ENCODE results near the gene CPAMD8. TPM values are rescaled to one million over a fixed set of nuclear protein-coding genes. Genes with fewer than 3 reads are reported as not detected.

Gene CPAMD8
- total and polyA plus RNA-seq, 10 of the 15 experiments (the other 5 are each of a cell fraction or from before 2014, with no cell fraction given) = 0.12 to 0.97 (median 0.25) TPM; not detected in 3

GRCh38 chr19:16970821-16971220 is 55.8 kb downstream of the CPAMD8 start:
- BruUV-seq (replicated peaks) = no TSS peak
- Histone ChIP-seq H3K79me2 (ENCODE audit: control insufficient read depth, insufficient read depth, low read length) (no peaks in the 10 kb centered on the region), H3K4me3 (no peak overlapping the region), H3K9me3 (replicated peaks; ENCODE audit: control insufficient read depth, insufficient read depth, low read length) (no peaks in the 10 kb centered on the region; the same call in 2 of the 3 replicates), H4K20me1 (ENCODE audit: control insufficient read depth, insufficient read depth) (no peaks in the 10 kb centered on the region), H3K36me3 (ENCODE audit: control insufficient read depth in 2 of 2, insufficient read depth in 2 of 2, low read length in 1 of 2) (no peaks in the 10 kb centered on the region), H3K4me2 (ENCODE audit: control insufficient read depth, insufficient read depth) (no peak overlapping the region), H3K27me3 (replicated peaks in 1 of 2; ENCODE audit: control insufficient read depth in 2 of 2, insufficient read depth in 2 of 2, low read length in 1 of 2) (no peaks in the 10 kb centered on the region), H3K9ac (ENCODE audit: control insufficient read depth, insufficient read depth, low read length) (no peak overlapping the region), H2AFZ (ENCODE audit: control insufficient read depth, low read depth, low read length) (no peak overlapping the region), H3K4me1 (ENCODE audit: control insufficient read depth, insufficient read depth, low read length) (no peaks in the 10 kb centered on the region), H3K27ac (ENCODE audit: control insufficient read depth, insufficient read depth) (no peak overlapping the region)
- TF ChIP-seq TCF3 (IDR thresholded peaks at IDR 0.05; ENCODE audit: borderline replicate concordance, insufficient read depth, low read depth, low read length) (no peak), SMAD5 (IDR thresholded peaks at IDR 0.05; ENCODE audit: low read depth) (no peak), ZBED1 (IDR thresholded peaks at IDR 0.05; ENCODE audit: borderline replicate concordance) (no peak), ZNF24 (IDR thresholded peaks at IDR 0.05) (no peak), CBX3 (IDR thresholded peaks at IDR 0.05; ENCODE audit: borderline replicate concordance, low read depth) (no peak)
- TF ChIP-seq, protein P1, sequence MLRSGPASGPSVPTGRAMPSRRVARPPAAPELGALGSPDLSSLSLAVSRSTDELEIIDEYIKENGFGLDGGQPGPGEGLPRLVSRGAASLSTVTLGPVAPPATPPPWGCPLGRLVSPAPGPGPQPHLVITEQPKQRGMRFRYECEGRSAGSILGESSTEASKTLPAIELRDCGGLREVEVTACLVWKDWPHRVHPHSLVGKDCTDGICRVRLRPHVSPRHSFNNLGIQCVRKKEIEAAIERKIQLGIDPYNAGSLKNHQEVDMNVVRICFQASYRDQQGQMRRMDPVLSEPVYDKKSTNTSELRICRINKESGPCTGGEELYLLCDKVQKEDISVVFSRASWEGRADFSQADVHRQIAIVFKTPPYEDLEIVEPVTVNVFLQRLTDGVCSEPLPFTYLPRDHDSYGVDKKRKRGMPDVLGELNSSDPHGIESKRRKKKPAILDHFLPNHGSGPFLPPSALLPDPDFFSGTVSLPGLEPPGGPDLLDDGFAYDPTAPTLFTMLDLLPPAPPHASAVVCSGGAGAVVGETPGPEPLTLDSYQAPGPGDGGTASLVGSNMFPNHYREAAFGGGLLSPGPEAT (IDR thresholded peaks at IDR 0.05; ENCODE audit: low read depth) = no peak
- TF ChIP-seq, protein P2, sequence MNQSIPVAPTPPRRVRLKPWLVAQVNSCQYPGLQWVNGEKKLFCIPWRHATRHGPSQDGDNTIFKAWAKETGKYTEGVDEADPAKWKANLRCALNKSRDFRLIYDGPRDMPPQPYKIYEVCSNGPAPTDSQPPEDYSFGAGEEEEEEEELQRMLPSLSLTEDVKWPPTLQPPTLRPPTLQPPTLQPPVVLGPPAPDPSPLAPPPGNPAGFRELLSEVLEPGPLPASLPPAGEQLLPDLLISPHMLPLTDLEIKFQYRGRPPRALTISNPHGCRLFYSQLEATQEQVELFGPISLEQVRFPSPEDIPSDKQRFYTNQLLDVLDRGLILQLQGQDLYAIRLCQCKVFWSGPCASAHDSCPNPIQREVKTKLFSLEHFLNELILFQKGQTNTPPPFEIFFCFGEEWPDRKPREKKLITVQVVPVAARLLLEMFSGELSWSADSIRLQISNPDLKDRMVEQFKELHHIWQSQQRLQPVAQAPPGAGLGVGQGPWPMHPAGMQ (IDR thresholded peaks at IDR 0.05; ENCODE audit: borderline replicate concordance) = no peak
- intact Hi-C loops (cut with micrococcal nuclease; ENCODE audit: unreplicated experiment) (no loop called here), in situ Hi-C loops (cut with MboI) (no loop called here)
- 19% methylated on average over 8 of the region's 8 CpGs for WGBS (ENCODE audit: insufficient coverage, insufficient replicate concordance, low lambda C conversion rate, missing lambda C conversion rate)
- FAIRE-seq = no peak
- RAD21 ChIA-PET (ENCODE audit: unreplicated experiment) = no interaction called here
- SMC1A ChIA-PET (ENCODE audit: uncharacterized antibody, unreplicated experiment) = no interaction called here
- POLR2A ChIA-PET = no interaction called here
- DNase-seq (ENCODE audit: low read depth, low spot score) = no peak
- ATAC-seq = no peak
- CTCF ChIA-PET = no interaction called here

All from GM12878 (cell line).